ENCODE results near the gene PLIN3.

DNA sequence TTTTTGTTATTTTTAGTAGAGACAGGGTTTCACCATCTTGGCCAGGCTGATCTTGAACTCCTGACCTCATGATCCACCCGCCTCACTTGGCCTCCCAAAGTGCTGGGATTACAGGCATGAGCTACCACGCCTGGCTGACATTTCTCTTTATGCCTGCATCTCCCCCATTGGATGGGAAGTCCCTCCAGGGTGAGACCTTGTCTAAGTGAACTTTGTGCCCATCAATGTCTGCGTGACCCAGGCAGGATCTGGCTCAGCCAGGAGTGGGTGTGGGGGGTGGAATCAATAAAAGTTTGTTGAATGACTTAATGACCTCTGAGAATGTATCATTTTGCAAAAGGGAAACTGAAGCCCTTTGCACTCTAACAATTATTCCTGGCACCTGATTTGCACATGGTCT, 37.0 kb upstream of the PLIN3 start:
- TF ChIP-seq, protein P1, sequence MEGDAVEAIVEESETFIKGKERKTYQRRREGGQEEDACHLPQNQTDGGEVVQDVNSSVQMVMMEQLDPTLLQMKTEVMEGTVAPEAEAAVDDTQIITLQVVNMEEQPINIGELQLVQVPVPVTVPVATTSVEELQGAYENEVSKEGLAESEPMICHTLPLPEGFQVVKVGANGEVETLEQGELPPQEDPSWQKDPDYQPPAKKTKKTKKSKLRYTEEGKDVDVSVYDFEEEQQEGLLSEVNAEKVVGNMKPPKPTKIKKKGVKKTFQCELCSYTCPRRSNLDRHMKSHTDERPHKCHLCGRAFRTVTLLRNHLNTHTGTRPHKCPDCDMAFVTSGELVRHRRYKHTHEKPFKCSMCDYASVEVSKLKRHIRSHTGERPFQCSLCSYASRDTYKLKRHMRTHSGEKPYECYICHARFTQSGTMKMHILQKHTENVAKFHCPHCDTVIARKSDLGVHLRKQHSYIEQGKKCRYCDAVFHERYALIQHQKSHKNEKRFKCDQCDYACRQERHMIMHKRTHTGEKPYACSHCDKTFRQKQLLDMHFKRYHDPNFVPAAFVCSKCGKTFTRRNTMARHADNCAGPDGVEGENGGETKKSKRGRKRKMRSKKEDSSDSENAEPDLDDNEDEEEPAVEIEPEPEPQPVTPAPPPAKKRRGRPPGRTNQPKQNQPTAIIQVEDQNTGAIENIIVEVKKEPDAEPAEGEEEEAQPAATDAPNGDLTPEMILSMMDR (conservative IDR thresholded peaks at IDR 0.05; ENCODE audit: low read length): no peak
- TF ChIP-seq EZH2phosphoT487 (IDR thresholded peaks at IDR 0.05; ENCODE audit: borderline replicate concordance, low read depth, low read length): no peak
